NB4 (cell line): Measurements from ENCODE around the gene UNK.

ENCODE experiments used
- DNase-seq: peaks from one replicate; pipeline ENCODE4 v3.0.0; 2010; ENCODE audit warnings: low read depth
- H3K4me3 ChIP-seq: one replicate; pipeline ENCODE4 v1.5.1; 2011; ENCODE audit warnings: mild to moderate bottlenecking, low read depth, low read length, moderate library complexity
- CTCF ChIP-seq: IDR thresholded peaks from one replicate; pipeline ENCODE4 v1.5.1; 2012; ENCODE audit warnings: low read depth, low read length
- MYC ChIP-seq: IDR thresholded peaks from 2 replicates; pipeline ENCODE4 v1.6.1; 2011; ENCODE audit warnings: low read depth, low read length
- POLR2A ChIP-seq: IDR thresholded peaks from 2 replicates; pipeline ENCODE4 v1.6.1; 2011; ENCODE audit warnings: mild to moderate bottlenecking; ENCODE audit not compliant: insufficient read length; ENCODE audit errors: extremely low read depth
- TF ChIP-seq, protein P1 (sequence below): IDR thresholded peaks from 2 replicates; pipeline ENCODE4 v1.6.1; 2011; ENCODE audit warnings: low read depth, low read length

UNK gene

GRCh38 chr17:75793460-75793859 is 8.9 kb downstream of the UNK start:
- DNase-seq: no peak
- TF ChIP-seq MYC: no peak
- no peak for TF ChIP-seq POLR2A
- TF ChIP-seq CTCF: no peak
- TF ChIP-seq, protein P1, sequence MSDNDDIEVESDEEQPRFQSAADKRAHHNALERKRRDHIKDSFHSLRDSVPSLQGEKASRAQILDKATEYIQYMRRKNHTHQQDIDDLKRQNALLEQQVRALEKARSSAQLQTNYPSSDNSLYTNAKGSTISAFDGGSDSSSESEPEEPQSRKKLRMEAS: no peak
- no peak overlapping the region for H3K4me3 ChIP-seq

GRCh38 chr17:75795820-75796607 is 11.4 kb downstream of the UNK start:
- no peak for DNase-seq
- no peak overlapping the region for H3K4me3 ChIP-seq
- TF ChIP-seq, protein P1: no peak
- TF ChIP-seq MYC (no peak), CTCF (no peak), POLR2A (no peak)

DNA sequence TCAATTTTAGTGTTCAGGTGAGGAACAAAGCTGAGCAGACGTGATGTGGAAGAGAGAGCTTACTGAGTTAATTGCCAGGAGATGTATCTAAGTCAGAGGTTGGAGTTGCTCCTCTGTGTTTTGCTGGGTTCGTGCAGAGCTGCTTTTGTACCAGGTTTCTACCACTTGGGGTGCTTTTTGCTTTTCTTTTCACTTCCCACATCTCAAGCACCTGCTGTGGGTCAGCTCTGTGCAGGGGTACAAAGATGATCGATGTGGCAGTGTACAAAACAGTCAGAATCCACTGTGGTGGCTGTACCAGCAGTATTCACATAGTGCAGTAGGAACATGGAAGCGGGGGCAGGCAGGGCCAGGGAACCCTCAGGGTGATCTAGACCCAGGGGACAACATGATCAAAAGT is 14.8 kb downstream of the UNK start:
- no peak overlapping the region for H3K4me3 ChIP-seq
- TF ChIP-seq CTCF (no peak), POLR2A (no peak), MYC (no peak)
- TF ChIP-seq, protein P1: no peak
- no peak for DNase-seq

GRCh38 chr17:75803883-75804282 is 19.3 kb downstream of the UNK start:
- no peak overlapping the region for H3K4me3 ChIP-seq
- TF ChIP-seq POLR2A (no peak), CTCF (no peak), MYC (no peak)
- TF ChIP-seq, protein P1: no peak
- DNase-seq: no peak

DNA sequence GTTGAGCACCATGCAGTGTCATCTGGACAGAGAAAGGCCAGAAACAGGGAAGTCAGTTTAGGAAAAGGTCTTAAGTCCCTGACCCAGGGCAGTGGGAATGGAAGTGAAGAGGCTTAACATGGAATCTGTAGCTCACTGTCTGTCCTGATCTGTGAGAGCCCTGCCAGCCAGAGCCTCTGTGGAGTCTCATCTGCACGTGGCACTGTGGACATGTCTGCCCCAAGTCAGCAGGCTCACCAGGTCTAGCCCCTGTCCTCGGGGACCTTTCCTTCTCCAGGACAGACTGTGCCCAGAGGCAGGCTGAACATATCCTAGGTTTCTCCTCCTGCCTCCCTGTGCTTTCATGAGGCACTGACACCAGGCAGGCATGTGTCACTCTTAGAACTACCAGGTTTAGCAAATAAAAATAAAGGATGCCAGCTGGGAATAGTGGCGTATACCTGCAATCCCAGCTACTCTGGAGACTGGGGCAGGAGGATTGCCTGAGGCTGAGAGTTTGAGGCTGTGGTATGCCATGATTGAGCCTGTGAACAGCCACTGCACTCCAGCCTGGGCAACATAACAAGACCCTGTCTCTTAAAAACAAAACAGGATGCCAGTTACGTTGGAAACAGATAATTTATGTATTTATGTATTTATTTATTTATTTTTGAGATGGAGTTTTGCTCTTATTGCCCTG is 22.4 kb downstream of the UNK start:
- TF ChIP-seq CTCF: no peak
- TF ChIP-seq, protein P1: no peak
- no peak for TF ChIP-seq MYC
- no peak for TF ChIP-seq POLR2A
- no peak overlapping the region for H3K4me3 ChIP-seq
- no peak for DNase-seq
